Endothelial cell of umbilical vein (primary cell): ENCODE measurements around the gene KCNK16. TPM values are rescaled to one million over a fixed set of nuclear protein-coding genes. Genes with fewer than 3 reads are reported as not detected.

Source experiments
- BruUV-seq: library from RNA; stranded (reverse); fragments of 400-500 nt; replicated peaks from 2 replicates; lab custom pipeline; 2021; lab: Mats Ljungman, UMichigan
- CTCF ChIA-PET: fragments of 300-600, 350-600 bp; sonication (Branson Sonifier 250); formaldehyde crosslinking; loops from one replicate; lab custom pipeline; 2021; ENCODE audit warnings: antibody characterized with exemption, inconsistent platforms; lab: Charles Lee
- POLR2A ChIA-PET: fragments of 300-600, 350-600 bp; sonication (Branson Sonifier 250); formaldehyde crosslinking; loops from one replicate; lab custom pipeline; 2021; ENCODE audit warnings: antibody characterized with exemption, inconsistent platforms; lab: Charles Lee
- DNase-seq: peaks from one replicate; pipeline ENCODE4 v3.0.0-alpha.2; 2011; ENCODE audit warnings: low read depth, low spot score
- FAIRE-seq: peaks from 2 replicates; lab custom pipeline; 2011; peaks lifted over from hg19 to GRCh38; lab: Jason Lieb, UNC
- H2AFZ ChIP-seq: 2 replicates; pipeline ENCODE4 v1.6.0; 2012; ENCODE audit warnings: low read depth, low read length, control low read depth, inconsistent platforms
- H3K27ac ChIP-seq: 2 replicates; pipeline ENCODE4 v1.5.1; 2011; ENCODE audit warnings: low read depth, mild to moderate bottlenecking, control low read depth, low read length, moderate library complexity; ENCODE audit not compliant: insufficient read depth
- H3K27me3 ChIP-seq, 2 experiments: 2 replicates each; pipeline versions ENCODE4 v1.6.0 to v1.6.1; 2011; ENCODE audit warnings: low read length in 2 of 2, mixed read lengths in 1 of 2; ENCODE audit not compliant: control insufficient read depth in 2 of 2, insufficient read depth in 2 of 2
- H3K36me3 ChIP-seq, 2 experiments: 2 replicates in 1 of 2; 3 replicates in 1 of 2; pipeline ENCODE4 v1.5.1; 2011; ENCODE audit warnings: low read length in 2 of 2, mild to moderate bottlenecking in 1 of 2, moderate library complexity in 1 of 2; ENCODE audit not compliant: control insufficient read depth in 2 of 2, insufficient read depth in 2 of 2; ENCODE audit errors: extremely low read depth in 1 of 2
- H3K4me1 ChIP-seq: 3 replicates; pipeline ENCODE4 v1.5.1; 2011; ENCODE audit warnings: mild to moderate bottlenecking, low read length; ENCODE audit not compliant: control insufficient read depth, insufficient read depth; ENCODE audit errors: extremely low read depth
- H3K4me2 ChIP-seq: 2 replicates; pipeline ENCODE4 v1.6.1; 2011; ENCODE audit warnings: low read length, control low read depth, mixed read lengths; ENCODE audit not compliant: insufficient read depth
- H3K4me3 ChIP-seq, 3 experiments: fragments of 200-600 bp in 1 of 3; sonication (generic), shearing (Covaris generic) in 1 of 3; replicated peaks in 1 of 3; 2 replicates each; pipeline ENCODE4 v1.5.1; 2011 to 2016; ENCODE audit warnings: control low read depth in 3 of 3, low read length in 3 of 3, mild to moderate bottlenecking in 2 of 3, inconsistent platforms in 1 of 3, low read depth in 1 of 3, moderate library complexity in 1 of 3; ENCODE audit not compliant: insufficient read depth in 1 of 3
- H3K79me2 ChIP-seq: 2 replicates; pipeline ENCODE4 v1.6.0; 2012; ENCODE audit warnings: low read length, inconsistent platforms; ENCODE audit not compliant: control insufficient read depth, insufficient read depth
- H3K9ac ChIP-seq: replicated peaks from 2 replicates; pipeline ENCODE3; 2011; ENCODE audit warnings: low read length, control low read depth; ENCODE audit not compliant: insufficient read depth; ENCODE audit errors: extremely low read depth
- H3K9me1 ChIP-seq: replicated peaks from 3 replicates; pipeline ENCODE4 v1.6.0; 2011; ENCODE audit warnings: mild to moderate bottlenecking, low read length; ENCODE audit not compliant: control insufficient read depth, insufficient read depth; ENCODE audit errors: extremely low read depth
- H3K9me3 ChIP-seq: replicated peaks from 2 replicates; pipeline ENCODE4 v1.5.1; 2012; ENCODE audit warnings: low read length, inconsistent platforms; ENCODE audit not compliant: control insufficient read depth, insufficient read depth
- H4K20me1 ChIP-seq: replicated peaks from 2 replicates; pipeline ENCODE3; 2011; ENCODE audit warnings: mild to moderate bottlenecking, low read length; ENCODE audit not compliant: control insufficient read depth, insufficient read depth; ENCODE audit errors: extremely low read depth
- EZH2 ChIP-seq: IDR thresholded peaks from 2 replicates; pipeline ENCODE4 v1.6.1; 2012; ENCODE audit warnings: borderline replicate concordance, low read depth, mild to moderate bottlenecking, moderate library complexity, low read length, inconsistent platforms; ENCODE audit not compliant: severe bottlenecking
- FOS ChIP-seq: IDR thresholded peaks from 2 replicates; pipeline ENCODE4 v1.6.1; 2011; ENCODE audit warnings: mild to moderate bottlenecking, low read length, moderate library complexity, borderline replicate concordance; ENCODE audit not compliant: insufficient read depth
- GATA2 ChIP-seq: IDR thresholded peaks from 2 replicates; pipeline ENCODE4 v1.7.0; 2011; ENCODE audit warnings: low read depth, mild to moderate bottlenecking, moderate library complexity, mixed read lengths, low read length; ENCODE audit not compliant: insufficient read length, insufficient read depth
- JUN ChIP-seq: IDR thresholded peaks from 2 replicates; pipeline ENCODE4 v1.6.1; 2011; ENCODE audit warnings: borderline replicate concordance, low read depth; ENCODE audit not compliant: insufficient read length, insufficient read depth
- MYC ChIP-seq: IDR thresholded peaks from one replicate; pipeline ENCODE4 v1.6.1; 2011; ENCODE audit warnings: mild to moderate bottlenecking, low read depth, low read length
- POLR2A ChIP-seq: IDR thresholded peaks from 2 replicates; pipeline ENCODE4 v1.6.1; 2012; ENCODE audit warnings: low read depth, mild to moderate bottlenecking, control low read depth, low read length
- POLR2AphosphoS5 ChIP-seq: IDR thresholded peaks from 2 replicates; pipeline ENCODE4 v1.6.1; 2012; ENCODE audit warnings: low read depth, mild to moderate bottlenecking, control low read depth, low read length, moderate library complexity; ENCODE audit not compliant: insufficient read depth
- dilution Hi-C: fragments of 300-500 bp; cut with MboI; formaldehyde crosslinking; loops from one replicate; pipeline ENCODE4 v1.15.0; 2019; ENCODE audit warnings: low sequenced_read_pairs; ENCODE audit not compliant: extremely low pct_ligation_motif_present
- intact Hi-C: fragments of 100-400 bp; cut with micrococcal nuclease; formaldehyde crosslinking; loops from one replicate; pipeline ENCODE4 v1.10.0; 2022
- polyA plus RNA-seq, 4 experiments: library from polyadenylated mRNA; depleted of rRNA in 3 of 4; stranded (reverse) in 3 of 4; unstranded in 1 of 4; fragments of >200 nt; gene quantifications; 2 replicates each; pipeline versions ENCODE4 v1.2.1 to v1.2.3, GENCODE V29; 2011 to 2012; ENCODE audit warnings: missing spikeins in 1 of 4
- total RNA-seq: library from RNA; stranded (reverse); gene quantifications from 2 replicates; pipeline ENCODE4 v1.2.3, GENCODE V29; 2021
- TF ChIP-seq, protein P1 (sequence below): IDR thresholded peaks from 2 replicates; pipeline ENCODE4 v1.6.1; 2011; ENCODE audit not compliant: insufficient read depth, insufficient read length
- TF ChIP-seq, protein P2 (sequence below), 2 donors: IDR thresholded peaks; 1 replicate in 1 of 2; 2 replicates in 1 of 2; pipeline ENCODE4 v1.5.1; 2011; ENCODE audit warnings: low read length in 2 of 2, mild to moderate bottlenecking in 2 of 2, moderate library complexity in 2 of 2, control low read depth in 1 of 2, inconsistent platforms in 1 of 2, low read depth in 1 of 2; ENCODE audit not compliant: insufficient read depth in 1 of 2; ENCODE audit errors: extremely low read depth in 1 of 2

Gene KCNK16
- total and polyA plus RNA-seq, 2 donors (not counting 3 experiments of a cell fraction or from before 2014, with no cell fraction given), result not detected

DNA sequence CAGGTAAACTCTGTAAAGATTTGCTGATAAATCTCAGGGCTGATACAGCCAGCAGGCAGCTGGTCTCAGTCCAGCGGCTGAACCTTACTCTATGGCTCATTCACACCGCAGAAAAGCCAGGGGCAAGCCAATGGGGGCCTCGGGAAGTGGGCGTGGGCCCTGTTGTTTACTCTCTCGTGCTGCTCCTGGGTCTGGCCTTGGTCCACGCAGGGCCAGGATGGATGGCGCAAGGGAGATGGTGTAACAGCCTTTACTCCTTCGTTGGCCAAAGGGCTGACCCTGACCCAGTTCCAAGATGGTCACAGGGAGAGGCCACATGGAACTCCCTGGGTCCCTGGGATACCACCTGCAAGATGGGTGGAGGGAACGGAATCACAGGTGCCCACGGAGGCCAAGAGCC lies 24.4 kb downstream of the KCNK16 start:
- no peaks in the 10 kb centered on the region for H3K27me3 ChIP-seq
- DNase-seq, result no peak
- no peak overlapping the region for H2AFZ ChIP-seq
- ChIA-PET CTCF (interaction anchor here (14.2 kb wide), 1 partner anchor 130 kb away, joined by 223 read pairs; no protein-coding TSS in a partner anchor), POLR2A (no interaction called here)
- H4K20me1 ChIP-seq, result no peaks in the 10 kb centered on the region
- no peaks in the 10 kb centered on the region for H3K9me1 ChIP-seq
- BruUV-seq, result no TSS peak
- no peak overlapping the region for H3K9ac ChIP-seq
- dilution Hi-C loops (no loop called here), intact Hi-C loops (no loop called here)
- H3K36me3 ChIP-seq, result no peaks in the 10 kb centered on the region
- H3K9me3 ChIP-seq, result no peaks in the 10 kb centered on the region
- no peaks in the 10 kb centered on the region for H3K4me1 ChIP-seq
- TF ChIP-seq, protein P1, sequence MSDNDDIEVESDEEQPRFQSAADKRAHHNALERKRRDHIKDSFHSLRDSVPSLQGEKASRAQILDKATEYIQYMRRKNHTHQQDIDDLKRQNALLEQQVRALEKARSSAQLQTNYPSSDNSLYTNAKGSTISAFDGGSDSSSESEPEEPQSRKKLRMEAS, result no peak
- TF ChIP-seq EZH2, result no peak
- TF ChIP-seq, protein P2, sequence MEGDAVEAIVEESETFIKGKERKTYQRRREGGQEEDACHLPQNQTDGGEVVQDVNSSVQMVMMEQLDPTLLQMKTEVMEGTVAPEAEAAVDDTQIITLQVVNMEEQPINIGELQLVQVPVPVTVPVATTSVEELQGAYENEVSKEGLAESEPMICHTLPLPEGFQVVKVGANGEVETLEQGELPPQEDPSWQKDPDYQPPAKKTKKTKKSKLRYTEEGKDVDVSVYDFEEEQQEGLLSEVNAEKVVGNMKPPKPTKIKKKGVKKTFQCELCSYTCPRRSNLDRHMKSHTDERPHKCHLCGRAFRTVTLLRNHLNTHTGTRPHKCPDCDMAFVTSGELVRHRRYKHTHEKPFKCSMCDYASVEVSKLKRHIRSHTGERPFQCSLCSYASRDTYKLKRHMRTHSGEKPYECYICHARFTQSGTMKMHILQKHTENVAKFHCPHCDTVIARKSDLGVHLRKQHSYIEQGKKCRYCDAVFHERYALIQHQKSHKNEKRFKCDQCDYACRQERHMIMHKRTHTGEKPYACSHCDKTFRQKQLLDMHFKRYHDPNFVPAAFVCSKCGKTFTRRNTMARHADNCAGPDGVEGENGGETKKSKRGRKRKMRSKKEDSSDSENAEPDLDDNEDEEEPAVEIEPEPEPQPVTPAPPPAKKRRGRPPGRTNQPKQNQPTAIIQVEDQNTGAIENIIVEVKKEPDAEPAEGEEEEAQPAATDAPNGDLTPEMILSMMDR (IDR thresholded peaks at IDR 0.05; ENCODE audit: extremely low read depth in 1 of 2, insufficient read depth in 1 of 2, low read depth in 1 of 2, low read length in 2 of 2), result no peak
- no peak for TF ChIP-seq GATA2
- no peak for TF ChIP-seq JUN
- no peak for TF ChIP-seq MYC
- no peak for TF ChIP-seq POLR2A
- TF ChIP-seq POLR2AphosphoS5, result no peak
- no peak for TF ChIP-seq FOS
- FAIRE-seq, result no peak
- H3K27ac ChIP-seq, result no peak overlapping the region
- no peak overlapping the region for H3K4me2 ChIP-seq
- H3K79me2 ChIP-seq, result no peaks in the 10 kb centered on the region
- H3K4me3 ChIP-seq, result no peak overlapping the region
